HG03460 (cell line): ENCODE data around the gene FCRL1.
A peak's percentile ranks its signal among the peaks of the same experiment; 100 is the strongest.

ENCODE experiments used
- ATAC-seq: cut with Tn5 transposase; IDR thresholded peaks from one replicate; pipeline ENCODE4 v1.9.1; 2021; ENCODE audit not compliant: unreplicated experiment

Gene FCRL1

DNA sequence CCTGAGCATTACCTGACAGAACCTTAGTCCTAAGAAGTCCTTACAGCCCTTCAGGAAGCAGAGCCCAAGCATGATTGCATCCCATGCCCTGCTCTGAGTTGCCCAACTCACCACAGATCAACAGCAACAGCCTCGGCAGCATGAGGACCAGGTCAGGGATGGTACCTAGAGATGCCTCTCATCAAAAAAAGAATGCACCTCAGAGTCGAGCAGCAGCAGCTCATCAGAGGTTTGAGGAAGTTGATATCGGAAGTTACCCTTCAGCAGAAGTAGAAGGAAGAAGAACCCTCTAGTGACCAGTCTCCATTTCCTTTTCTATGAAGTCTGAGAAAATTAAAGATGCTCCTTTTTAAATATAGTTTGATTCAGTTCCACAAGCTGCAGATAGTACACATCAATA is at the start of gene FCRL1:
Gene FCRL1, minus strand, starts transcription at position 225 of the 400 bp plus-strand sequence. Its CDS starts 83 bp downstream, at position 142.
- no peak for ATAC-seq

- ATAC-seq = no peak
Observed at GRCh38 chr1:157868654-157869053, 48.7 kb upstream of the FCRL1 start.

- no peak for ATAC-seq
Observed at GRCh38 chr1:157862114-157863070, 42.5 kb upstream of the FCRL1 start.

GRCh38 chr1:157856538-157856937 is 36.6 kb upstream of the FCRL1 start:
- ATAC-seq = no peak

- ATAC-seq = no peak
Observed at GRCh38 chr1:157852476-157852875, 32.6 kb upstream of the FCRL1 start.

GRCh38 chr1:157849229-157849875 is 29.4 kb upstream of the FCRL1 start:
- ATAC-seq = peak; percentile 62

GRCh38 chr1:157844089-157844830 is 24.3 kb upstream of the FCRL1 start:
- ATAC-seq = no peak

DNA sequence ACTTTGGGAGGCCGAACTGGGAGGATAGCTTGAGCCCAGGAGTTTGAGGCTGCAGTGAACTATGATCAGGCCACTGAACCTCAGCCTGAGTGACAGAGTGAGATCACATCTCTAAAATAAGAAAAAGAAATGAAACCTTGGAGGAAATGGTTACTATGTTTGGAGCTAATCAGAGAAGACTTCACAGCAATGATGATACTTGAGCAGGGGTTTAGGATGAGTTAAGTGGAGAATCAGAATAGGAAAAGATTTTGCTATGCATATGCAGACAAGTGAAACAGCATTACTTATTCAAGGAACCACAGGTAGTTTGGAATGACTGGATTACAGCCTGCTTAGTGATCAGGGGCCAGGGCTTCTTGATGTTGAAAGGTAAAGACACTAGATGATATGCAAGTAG is 23.0 kb upstream of the FCRL1 start:
- no peak for ATAC-seq

DNA sequence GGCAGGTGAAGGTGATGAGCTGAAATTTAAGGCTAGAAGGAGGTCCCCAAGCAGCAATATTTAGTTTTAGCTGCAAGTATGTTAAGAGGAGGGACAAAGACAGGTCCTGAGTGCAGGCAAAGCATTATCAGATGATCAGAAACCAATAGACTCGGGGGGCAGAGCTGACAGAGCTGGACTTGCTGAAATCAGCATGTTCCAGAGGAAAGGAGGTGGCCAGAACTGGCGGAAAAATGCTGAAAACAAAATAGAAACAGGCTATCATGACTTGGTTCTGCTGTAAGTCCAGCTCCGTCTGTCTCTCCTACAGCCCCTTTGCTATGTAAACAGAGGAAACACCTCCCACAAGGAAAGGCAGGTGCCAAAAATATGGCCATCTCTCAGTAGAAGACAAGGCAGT is 21.8 kb upstream of the FCRL1 start, which contains the start of gene CD5L:
Gene CD5L, minus strand, starts transcription at position 101 of the 400 bp plus-strand sequence. CDS start 107 bp downstream, outside the sequence.
- no peak for ATAC-seq

- ATAC-seq = no peak
Observed at GRCh38 chr1:157838966-157839365, 19.0 kb upstream of the FCRL1 start.

- ATAC-seq = no peak
Observed at GRCh38 chr1:157834430-157834829, 14.5 kb upstream of the FCRL1 start.

DNA sequence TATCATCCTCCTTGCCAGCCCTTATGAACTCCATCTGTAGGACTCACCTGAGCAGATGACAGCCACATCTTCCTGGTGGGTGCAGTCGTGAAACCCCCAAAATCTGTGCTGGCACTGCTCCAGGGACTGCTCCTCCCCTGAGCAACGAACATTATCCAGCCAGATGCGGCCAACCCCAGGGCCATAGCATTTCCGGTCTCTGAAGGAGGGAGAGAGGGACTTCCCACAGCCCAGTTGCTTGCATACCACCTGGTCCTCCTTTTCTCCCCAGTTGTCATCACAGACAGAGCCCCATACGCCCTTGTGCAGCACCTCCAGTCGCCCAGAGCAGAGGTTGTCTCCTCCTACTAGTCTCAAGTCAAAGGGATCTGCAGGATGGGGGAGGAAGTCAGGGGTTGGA is 13.2 kb upstream of the FCRL1 start:
- ATAC-seq = no peak

DNA sequence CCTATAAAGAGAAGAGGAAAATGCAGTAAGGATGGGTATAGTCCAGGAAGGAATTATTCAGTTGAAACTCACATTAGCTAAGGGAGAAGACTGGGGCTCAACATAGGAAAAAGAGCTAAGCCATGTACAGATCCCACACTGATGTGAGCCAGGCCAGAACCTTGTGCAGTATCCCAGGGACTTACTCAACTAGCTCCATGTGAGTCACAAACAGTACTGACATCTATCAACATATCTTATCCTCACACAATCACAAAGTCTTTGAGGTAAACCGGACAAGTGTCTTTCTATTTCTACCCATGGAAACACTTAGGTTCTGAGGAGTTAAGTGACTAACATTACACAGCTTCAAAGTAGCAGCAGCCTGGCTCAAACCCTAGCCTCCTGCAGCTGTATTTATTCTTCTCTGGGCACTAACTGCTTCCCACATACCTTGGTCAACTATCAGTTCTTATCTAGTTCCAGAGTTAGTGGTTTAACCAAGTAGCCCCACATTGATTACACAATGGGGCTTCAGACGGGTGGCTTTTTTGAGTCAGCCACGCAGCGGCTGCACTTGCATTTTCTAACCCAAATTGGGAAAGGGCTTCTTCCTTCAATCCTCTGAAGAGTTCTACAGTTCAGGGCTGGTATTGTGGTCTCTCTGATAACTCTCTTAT is 12.2 kb upstream of the FCRL1 start:
- ATAC-seq = no peak

- no peak for ATAC-seq
Observed at GRCh38 chr1:157830887-157831286, 11.0 kb upstream of the FCRL1 start.

DNA sequence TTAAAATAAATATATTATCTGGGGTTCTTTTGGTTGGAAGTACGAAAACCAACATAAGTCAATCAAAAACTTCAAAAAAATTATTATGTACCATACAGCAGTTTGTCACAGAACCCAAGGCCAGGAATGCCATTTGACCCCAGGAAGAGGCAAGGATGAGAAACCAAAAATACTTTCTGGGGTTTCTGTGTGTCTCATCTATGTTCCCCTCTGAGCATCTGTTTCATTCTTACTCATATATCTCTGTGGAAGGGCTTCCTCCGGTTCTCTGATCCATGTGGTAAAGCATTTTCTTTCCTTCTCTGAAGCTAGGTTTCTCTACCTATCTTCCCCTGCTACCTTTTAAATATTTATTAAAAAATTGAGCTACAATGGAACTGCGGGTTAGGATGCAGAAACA is 9.8 kb upstream of the FCRL1 start:
- ATAC-seq = no peak

GRCh38 chr1:157829210-157829609 is 9.3 kb upstream of the FCRL1 start:
- no peak for ATAC-seq

DNA sequence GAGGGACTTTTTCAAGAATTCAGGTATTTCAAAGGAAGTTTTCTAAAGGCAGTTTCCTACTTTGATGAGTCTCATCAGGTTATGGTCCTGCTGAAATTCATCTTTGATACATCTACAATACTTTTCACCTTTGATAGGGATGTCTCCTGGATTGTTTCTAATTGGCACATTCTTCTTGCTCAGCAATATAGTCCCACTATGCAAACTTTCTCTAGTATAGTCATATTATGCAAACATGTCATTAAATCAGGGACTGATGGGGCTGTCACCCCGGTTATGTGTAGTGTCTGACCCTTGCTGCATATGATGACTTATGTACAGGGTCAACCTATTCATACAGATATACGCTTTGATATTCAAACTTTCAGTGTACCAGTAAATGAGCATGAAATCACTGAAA is 379 bp upstream of the FCRL1 start:
- no peak for ATAC-seq

DNA sequence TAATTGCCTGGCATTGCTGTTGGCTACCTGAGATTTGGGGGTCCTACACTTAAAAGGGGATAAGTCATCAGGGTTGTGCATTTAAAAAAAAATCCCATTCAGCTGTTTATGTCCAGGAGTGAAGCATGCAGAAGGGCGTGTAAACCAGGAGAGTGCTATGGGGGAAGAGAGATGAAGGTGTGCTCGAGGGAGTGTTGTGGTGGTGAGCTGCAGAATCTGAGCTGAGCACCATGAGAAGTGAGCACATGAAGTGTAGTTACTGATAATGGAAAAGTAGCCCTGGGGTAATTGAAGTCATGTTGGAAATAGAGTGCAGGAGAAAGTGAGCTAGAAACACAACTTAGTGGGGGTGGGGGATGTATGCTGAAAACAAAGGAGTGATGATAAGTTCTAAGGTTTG is 705 bp downstream of the FCRL1 start:
- ATAC-seq = no peak

DNA sequence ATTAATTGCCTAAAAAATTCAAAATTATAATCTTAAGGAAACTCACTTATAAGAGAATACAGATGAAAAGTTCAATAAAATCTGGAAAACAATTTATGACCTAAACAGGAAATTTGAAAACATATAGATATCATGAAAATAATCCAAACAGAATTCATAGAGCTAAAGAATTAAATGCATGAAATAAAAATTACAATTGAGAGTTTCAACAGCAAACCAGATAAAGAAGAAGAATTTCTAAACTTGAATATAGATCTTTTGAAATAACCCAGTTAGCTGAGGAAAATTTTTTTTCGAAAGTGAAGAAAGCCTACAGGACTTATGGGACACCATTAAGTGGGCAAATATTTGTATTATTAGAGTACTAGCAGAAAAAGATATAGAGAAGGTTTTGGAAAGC is 6.7 kb downstream of the FCRL1 start:
- no peak for ATAC-seq

GRCh38 chr1:157806431-157807149 is 13.3 kb downstream of the FCRL1 start:
- ATAC-seq = peak; percentile 95
